HG03196 (cell line): ENCODE results near the gene PLEKHJ1.

Source experiments
- ATAC-seq: cut with Tn5 transposase; IDR thresholded peaks from one replicate; pipeline ENCODE4 v1.9.1; 2021; ENCODE audit not compliant: unreplicated experiment

Gene PLEKHJ1

DNA sequence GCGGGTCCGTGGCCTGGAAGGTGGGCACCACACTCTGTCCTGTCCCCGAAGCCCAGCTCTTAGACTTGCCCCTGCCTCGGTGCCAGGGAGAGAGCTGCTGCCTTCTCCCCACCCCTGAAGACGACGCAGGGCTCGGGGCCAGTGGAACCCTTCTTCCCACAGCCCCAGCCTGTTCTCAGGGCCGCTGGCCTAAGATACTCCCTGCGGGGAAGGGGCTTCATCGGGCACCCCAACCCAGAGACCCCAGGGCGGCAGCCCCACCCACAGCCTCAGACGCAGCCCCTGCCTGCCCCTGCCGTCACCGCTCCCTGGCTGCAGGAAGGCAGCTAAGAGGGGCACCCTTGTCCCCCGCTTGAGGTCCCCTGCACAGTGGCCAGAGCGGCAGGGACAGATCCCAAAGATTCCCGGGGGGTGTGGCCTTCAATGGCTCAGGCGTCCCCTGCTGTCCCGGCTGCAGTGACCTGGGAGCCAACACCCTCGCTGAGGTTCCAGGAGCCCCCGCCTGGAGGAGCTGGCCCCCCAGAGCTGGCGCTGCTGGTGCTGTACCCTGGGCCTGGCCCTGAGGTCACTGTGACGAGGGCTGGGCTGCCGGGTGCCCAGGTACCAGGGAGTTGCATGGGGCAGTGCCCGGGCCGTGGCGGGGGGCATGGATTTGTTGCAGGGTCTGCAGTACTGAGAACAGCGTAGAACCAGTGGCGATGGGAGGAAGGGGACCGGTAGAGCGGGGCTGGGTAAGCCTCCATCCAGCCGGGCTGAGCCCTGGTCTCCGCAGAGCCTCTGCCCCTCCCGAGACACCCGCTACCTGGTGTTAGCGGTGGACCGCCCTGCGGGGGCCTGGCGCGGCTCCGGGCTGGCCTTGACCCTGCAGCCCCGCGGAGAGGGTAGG, 14.0 kb upstream of the PLEKHJ1 start:
- no peak for ATAC-seq

DNA sequence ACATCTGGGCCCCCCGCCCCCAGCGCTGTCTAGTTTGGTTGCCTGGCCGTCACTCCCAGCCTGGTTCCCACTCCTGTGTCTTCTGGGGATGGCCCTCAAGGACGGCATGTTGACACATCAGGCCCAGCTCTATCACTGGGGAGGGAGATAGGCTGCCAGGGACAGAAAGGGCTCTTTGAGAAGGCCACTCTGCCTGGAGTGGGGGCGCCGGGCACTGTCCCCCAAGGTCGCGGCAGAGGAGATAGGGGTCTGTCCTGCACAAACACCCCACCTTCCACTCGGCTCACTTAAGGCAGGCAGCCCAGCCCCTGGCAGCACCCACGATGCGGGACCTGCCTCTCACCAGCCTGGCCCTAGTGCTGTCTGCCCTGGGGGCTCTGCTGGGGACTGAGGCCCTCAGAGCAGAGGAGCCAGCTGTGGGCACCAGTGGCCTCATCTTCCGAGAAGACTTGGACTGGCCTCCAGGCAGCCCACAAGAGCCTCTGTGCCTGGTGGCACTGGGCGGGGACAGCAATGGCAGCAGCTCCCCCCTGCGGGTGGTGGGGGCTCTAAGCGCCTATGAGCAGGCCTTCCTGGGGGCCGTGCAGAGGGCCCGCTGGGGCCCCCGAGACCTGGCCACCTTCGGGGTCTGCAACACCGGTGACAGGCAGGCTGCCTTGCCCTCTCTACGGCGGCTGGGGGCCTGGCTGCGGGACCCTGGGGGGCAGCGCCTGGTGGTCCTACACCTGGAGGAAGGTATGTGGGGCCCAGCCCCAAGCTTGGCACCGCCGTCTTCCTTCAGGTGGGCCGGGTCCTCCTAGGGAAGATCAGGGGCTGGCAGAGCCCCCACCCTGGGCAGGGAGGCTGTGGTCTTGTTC, 13.1 kb upstream of the PLEKHJ1 start, which contains the start of gene AMH:
TSS of gene AMH (plus strand) at position 314 of the 857 bp plus-strand sequence. CDS start at position 324, 10 bp downstream.
- ATAC-seq, result no peak

DNA sequence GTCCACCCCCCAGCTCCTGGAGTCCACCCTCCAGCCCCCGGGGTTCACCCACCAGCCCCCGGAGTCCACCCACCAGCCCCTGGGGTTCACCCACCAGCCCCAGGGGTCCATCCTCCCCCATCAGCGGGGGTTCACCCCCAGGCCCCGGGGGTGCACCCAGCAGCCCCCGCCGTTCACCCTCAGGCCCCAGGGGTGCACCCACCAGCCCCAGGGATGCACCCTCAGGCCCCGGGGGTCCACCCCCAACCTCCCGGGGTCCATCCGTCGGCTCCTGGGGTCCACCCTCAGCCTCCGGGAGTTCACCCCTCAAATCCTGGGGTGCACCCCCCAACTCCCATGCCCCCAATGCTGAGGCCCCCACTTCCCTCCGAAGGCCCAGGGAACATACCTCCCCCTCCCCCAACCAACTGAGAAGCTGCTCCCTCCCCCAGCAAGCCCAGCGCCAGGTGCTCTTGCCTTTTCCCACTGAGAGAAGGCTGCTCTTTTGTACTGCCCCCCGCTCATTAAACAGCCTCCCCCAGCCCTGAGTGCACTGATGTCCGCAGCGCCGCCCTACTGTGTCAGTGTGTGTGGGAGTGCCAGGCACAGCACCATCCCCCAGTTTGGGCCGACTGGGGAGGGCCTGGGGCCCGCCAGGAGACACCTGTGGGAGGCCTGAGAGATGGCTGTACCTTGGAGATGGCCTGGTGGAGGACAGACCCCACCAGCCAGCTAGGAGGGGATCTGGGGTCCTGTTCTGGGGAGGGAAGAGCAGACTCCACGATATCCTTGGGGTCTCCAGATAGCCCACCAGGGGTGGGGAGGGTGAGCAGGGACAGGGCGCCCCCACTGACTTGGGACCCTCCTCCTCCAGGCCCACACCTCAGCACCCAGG, 12.2 kb upstream of the PLEKHJ1 start:
- ATAC-seq, result no peak

- ATAC-seq, result no peak
Measured at GRCh38 chr19:2247433-2248101, 11.4 kb upstream of the PLEKHJ1 start.

- ATAC-seq, result no peak
Measured at GRCh38 chr19:2246801-2247361, 10.8 kb upstream of the PLEKHJ1 start.

DNA sequence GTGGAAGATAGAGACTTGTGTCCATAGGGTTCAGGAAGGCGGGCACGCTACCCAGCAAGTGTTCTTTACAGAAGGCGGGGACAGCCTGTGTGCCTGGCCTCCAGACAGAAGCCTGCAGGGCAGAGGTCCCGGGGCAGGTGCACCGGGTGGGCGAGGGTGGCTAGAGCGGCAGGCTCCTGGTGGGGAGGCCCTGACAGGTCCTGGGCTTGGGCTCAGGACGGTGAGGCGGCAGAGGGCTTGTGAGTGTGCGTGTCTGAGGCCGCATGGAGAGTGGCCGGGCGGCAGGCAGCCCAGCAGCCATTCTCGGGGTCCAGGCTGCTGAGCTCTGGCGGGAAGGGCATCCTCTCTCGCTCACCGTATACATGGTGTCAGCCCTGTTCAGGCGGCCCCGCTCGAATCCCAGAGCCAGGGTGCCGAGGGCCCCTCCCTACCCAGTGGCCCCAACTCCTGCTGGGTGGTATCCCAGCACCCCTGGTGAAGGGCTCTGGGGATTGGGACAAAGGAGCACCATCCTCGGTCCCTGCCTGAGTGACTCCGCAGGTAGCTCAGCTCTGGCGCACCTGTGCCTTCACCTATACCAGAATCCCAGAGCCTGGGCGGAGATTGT, 10.0 kb upstream of the PLEKHJ1 start:
- ATAC-seq, result no peak

GRCh38 chr19:2245273-2245672, 9.1 kb upstream of the PLEKHJ1 start:
- no peak for ATAC-seq

- ATAC-seq, result no peak
Measured at GRCh38 chr19:2244486-2244885, 8.4 kb upstream of the PLEKHJ1 start.

- no peak for ATAC-seq
Measured at GRCh38 chr19:2244125-2244411, 7.9 kb upstream of the PLEKHJ1 start.

DNA sequence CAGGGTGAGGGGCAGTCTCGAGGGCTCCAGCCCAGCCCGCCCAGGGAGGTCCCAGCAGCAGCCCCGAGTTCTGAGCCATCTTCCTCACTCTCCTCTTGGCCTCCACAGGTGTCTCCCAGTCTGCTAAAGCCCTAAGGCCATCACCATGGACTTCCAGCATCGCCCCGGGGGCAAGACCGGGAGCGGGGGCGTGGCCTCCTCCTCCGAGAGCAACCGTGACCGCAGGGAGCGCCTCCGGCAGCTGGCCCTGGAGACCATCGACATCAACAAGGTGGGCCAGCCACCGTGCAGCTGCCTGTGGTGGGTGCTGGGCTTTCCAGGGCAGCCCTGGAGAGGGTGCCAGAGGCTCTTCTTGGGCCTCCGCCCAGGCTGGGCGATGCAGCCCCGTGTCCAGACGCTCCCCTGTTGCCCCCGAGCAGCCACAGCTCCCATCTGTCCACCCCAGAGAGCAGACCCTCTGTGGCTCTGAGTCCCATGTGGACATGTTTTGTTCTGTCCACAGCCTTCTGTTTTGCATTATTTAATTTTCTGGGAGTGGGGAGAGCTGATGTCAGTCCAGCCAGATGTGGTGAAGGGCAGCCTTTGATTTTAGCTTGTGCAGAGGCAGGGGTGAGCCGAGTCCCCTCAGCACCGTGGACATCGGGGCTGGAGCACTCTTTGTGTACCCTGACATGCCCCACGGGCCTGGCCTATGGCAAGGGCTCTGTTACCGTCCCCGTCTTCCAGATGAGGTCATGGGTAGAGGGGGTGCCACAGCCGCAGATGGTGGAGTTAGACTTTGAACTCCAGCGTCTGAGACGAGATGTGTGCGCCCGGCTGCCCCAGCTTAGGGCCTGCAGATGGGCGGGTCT, 7.4 kb upstream of the PLEKHJ1 start:
- ATAC-seq, result no peak

- no peak for ATAC-seq
Measured at GRCh38 chr19:2242816-2243215, 6.7 kb upstream of the PLEKHJ1 start.

DNA sequence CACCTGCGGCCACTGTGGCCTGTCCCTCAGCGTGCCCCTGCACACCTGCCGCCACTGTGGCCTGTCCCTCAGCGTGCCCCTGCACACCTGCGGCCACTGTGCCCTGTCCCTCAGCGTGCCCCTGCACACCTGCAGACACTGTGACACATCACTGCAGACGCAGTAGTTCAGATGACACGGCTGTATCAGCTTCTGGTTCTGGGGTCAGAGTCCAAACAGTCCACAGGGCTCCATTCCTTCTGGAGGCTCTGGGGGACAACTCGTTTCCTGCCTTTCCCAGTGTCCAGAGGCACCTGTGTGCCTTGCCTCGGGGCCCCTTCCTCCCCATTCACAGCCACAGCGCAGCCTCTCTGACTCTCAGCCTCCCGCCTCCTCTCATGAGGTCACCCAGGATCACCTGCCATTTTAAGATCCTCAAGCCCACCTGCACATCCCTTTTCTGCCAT, 6.0 kb upstream of the PLEKHJ1 start:
- ATAC-seq, result no peak

DNA sequence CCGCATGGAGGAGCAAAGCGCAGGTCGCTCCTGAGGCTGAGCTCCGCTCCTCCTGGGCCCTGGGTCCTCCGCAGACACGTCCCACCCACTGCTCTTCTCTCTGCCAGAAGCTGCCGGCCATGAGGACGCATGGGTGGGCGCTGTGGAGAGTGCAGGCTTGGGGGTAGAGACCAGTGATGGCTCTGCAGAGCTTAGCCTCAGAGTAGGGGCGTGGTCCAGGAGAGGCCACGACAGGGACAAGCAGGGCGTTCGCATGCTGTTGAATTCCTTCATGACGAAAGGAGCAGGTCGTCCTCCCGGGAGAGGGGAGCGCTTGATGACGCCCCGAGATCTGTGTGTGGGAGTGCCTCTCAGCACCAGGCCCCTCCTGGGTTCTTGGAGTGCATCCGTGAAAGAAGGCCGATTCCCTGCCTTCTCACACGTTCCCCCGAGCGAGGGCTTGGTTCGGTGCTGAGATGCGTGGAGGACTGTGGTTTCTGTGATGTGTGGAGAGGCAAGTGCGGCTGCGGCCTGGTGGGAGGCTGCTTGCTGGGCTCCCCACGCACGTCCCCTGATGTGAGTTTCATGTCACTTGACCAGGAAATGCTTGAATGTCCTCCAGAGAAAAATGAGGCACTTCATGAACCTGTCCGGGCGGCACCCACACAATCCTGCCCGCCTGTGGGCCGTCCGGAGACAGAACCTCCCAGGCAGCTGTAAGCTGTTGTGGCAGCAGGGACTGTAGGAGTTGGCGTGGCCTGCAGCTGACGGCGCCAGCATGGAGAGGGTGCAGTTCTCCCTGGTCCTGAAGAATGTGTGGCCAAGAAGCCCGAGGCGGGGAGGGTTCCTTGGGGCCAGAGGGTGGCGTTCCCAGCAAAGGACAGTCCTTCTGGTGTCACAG, 5.0 kb upstream of the PLEKHJ1 start:
- ATAC-seq, result no peak

DNA sequence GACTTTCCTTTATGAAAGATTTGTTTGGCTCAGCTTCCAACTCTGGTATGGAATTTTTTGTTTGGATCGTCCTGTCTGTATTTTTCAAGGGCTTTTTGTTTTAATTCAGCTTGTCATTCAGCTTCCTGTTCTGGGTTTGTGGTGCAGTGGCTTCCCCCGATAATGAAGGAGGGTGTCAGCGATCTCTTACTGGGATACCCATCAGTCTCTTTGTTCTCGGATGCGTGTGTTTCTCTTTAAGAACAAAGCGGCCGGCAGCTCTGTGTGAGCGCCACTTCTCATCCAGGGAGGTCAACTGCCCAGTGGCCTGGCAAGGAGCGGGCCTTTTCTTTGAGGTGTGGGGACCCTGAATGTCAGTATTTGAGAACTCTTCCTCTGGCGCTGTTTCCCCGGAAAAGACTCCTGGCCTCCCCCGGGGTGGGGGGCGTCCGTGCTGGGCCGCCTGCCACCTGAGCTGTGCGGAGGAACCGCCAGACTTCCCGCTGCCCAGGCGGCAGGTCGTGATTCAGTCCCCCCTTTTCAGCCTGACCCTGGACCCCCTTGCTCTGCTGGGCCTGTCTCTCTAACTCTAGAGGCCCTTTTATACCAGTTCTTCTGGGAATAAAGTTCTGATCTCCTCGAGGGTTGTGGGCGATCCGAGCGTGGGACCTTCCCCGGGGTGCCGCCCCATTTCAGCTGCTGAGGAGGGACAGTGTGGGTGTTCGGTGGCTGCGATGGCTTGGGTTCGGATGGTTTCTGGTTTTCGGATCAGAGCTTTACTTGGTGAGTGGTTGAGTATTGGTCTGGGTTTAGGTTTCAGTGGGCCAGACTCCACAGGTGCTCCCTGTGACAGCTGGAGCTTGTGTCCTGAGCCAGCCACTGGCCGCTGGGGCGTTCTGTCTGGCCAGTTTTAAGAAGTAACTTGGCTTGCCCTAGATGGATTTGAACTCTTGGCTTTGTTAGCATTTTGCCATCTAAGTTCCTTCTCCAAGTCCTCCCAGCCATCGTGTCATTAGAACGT, 3.9 kb upstream of the PLEKHJ1 start:
- ATAC-seq, result no peak

DNA sequence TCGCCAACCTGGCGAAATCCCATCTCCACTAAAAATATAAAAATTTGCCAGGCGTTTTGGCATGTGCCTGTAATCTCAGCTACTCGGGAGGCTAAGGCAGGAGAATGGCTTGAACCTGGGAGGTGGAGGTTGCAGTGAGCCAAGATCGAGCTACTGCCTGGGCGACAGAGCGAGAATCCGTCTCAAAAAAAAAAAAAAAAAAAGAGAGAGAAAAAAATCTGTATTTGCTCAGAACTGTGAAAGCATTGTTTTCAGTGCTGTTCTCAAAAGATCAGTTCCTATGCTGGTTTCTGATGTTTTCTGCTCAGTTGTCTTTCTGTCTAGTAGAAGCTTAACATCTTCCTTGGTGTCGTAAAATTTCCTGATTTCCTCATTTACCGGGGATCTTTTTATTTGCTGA, 3.0 kb upstream of the PLEKHJ1 start:
- no peak for ATAC-seq

GRCh38 chr19:2237869-2238153, 1.7 kb upstream of the PLEKHJ1 start:
- ATAC-seq, result no peak
